HG03565 (cell line): ENCODE results near the gene CACNG7.

Experiments used
- ATAC-seq: cut with Tn5 transposase; IDR thresholded peaks from one replicate; pipeline ENCODE4 v1.9.1; 2021; ENCODE audit warnings: mild to moderate bottlenecking, moderate library complexity; ENCODE audit not compliant: unreplicated experiment

CACNG7 gene

DNA sequence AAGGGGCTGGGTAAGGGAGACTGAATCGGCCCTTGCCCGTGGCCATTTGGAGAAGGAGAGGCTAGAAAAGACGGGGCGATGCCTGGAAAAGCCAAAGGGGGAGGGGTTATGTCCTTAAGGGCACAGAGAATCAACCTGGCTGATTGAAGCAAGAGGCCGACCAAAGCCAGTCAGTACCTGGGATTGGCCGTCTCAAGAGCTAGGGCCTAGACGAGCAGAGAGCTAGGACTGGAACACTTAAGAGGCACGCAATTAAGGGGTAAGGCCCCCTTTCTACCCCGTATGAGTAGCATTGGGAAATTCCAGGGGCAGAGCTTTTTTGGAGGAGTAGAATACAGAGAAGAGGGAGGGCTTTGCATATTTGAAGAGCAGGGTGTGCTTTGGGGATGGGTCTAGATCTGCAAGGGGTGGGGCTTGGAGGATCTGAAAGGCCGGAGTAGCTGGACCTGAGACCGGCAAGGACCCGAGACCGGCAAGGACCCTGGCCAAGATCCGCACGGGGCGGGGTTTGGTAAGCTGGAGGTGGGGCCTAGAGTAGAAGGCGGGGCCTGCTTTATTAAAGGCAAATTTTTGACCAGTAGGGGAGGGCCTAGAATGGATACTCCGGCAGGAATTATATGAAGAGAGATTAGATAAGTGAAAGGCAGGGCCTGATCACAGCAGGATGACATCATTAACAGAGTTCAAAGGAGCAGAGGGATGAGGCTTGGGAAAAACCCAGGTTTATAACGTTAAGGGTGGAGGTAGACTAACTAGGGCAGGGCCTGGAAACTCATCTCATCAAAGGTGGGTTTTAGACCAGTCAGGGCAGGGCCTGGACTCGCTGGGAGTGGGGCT, 71.7 kb downstream of the CACNG7 start:
- ATAC-seq, result no peak

DNA sequence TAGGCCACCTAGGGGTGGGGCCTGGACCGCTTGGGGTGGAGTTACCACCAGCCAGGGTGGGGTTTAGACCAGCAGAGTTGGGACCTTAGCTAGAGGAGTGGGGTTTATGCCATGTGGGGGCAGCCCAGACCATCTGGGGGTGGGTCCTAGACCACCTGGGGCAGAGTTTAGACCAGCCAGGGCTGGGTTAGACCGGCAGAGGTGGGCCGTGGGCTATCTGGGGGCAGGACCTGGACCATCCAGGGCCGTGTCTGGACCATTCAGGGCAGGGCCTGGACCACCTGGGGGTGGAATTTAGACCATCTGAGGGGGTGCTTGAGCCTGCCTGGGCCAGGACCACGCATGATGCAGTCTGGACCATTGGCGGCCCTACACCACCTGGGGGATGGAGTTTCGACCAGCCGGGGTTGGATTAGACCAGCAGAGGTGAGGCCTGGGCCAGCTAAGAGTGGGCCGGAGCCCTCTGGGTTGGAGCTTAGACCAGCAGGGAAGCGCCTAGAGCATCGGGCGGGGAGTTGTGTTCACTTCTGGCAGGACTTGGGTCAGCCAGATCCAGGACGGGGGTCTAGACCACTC, 72.4 kb downstream of the CACNG7 start:
- ATAC-seq, result no peak

DNA sequence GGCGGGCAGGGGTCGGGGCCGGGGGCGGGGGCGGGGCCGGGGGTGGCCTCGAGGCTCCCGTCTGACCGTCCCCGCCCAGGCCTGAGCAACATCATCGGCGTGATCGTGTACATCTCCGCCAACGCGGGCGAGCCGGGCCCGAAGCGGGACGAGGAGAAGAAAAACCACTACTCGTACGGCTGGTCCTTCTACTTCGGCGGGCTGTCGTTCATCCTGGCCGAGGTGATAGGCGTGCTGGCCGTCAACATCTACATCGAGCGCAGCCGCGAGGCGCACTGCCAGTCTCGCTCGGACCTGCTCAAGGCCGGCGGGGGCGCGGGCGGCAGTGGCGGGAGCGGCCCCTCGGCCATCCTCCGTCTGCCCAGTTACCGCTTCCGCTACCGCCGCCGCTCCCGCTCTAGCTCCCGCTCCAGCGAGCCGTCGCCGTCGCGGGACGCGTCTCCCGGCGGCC, 72.9 kb downstream of the CACNG7 start:
- ATAC-seq, result no peak

DNA sequence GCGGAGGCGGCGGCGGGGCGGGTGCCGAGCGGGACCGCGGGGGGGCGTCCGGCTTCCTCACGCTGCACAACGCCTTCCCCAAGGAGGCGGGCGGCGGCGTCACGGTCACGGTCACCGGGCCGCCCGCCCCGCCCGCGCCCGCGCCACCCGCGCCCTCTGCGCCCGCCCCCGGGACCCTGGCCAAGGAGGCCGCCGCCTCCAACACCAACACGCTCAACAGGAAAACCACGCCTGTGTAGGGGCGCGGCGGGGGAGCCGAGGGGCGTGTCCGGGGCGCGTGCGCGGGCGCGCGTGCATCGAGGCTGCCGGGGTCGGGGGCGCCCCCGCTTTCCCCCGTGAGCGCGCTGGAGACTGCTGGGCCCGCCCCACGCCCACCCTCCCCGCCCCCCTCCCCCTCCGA, 73.5 kb downstream of the CACNG7 start:
- ATAC-seq, result no peak

DNA sequence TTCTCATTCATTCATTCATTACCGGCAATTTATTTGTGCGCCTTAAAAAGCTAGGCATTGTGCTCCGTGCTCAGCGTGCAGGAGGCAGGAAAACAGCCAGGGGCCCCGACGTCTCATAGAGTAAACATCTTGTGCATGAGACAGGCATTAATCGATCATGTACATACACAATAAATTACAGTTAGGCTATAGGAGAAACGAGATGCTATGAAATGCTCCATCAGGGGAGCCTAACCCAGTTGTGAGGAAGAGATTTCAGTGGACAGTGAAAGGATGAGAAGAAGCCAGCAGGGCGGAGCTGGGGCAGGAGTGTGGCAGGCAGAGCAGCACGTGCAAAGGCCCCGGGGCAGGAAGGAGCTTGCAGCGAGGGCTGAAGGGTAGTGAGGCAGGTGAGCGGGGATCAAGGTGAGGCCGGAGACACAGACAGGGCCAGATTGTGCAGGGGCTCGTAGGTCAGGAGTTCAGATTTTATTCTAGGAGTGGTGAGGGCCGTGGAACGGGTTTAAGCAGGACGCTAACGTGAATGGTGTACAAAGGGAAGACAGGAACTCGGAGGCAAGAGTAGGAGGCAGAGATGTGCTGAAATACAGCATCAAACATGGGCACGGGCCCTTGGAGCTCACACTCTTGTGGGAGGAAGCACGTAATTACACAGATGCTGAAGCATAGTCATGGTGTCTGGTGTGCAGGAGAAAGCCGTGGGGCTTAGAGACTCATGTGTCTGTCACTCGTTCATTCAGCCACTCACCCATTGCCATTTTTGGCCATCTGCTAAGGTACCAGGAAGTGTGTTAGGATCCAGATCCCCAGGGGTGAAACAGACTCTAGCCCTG, 74.6 kb downstream of the CACNG7 start:
- ATAC-seq, result no peak

DNA sequence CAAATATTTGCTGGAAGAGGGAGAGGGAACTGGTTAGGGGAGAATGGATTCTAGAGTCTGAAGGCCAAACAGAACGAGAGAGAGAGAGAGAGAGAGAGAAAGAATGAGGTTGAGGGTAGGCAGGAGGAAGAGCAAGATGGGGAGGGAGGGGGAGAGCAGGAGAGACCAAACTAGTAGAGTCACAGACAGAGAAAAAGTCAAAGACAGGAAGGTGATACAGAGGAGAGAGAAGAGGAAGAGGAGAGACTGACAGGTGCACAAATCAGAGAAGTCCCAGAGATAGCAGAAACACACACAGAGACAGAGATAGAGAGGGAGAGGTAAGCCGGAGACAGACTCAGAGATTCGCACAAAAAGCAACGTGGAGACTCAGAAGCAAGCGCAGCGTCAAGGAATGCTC, 76.8 kb downstream of the CACNG7 start:
- ATAC-seq, result no peak

DNA sequence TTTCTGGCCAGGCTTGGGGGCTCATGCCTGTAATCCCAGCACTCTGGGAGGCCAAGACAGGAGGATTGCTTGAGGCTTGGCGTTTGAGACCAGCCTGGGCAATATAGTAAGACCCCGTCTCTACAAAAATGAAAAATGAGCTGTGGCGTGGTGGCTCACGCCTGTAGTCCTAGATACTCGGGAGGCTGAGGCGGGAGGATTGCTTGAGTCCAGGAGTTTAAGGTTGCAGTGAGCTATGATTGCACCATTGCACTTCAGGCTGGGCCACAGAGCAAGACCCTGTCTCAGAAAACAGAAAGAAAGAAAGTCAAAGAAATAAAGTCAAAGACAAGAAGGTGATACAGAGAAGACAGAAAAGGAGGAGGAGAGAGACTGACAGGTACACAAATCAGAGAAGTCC, 79.9 kb downstream of the CACNG7 start:
- ATAC-seq, result no peak

DNA sequence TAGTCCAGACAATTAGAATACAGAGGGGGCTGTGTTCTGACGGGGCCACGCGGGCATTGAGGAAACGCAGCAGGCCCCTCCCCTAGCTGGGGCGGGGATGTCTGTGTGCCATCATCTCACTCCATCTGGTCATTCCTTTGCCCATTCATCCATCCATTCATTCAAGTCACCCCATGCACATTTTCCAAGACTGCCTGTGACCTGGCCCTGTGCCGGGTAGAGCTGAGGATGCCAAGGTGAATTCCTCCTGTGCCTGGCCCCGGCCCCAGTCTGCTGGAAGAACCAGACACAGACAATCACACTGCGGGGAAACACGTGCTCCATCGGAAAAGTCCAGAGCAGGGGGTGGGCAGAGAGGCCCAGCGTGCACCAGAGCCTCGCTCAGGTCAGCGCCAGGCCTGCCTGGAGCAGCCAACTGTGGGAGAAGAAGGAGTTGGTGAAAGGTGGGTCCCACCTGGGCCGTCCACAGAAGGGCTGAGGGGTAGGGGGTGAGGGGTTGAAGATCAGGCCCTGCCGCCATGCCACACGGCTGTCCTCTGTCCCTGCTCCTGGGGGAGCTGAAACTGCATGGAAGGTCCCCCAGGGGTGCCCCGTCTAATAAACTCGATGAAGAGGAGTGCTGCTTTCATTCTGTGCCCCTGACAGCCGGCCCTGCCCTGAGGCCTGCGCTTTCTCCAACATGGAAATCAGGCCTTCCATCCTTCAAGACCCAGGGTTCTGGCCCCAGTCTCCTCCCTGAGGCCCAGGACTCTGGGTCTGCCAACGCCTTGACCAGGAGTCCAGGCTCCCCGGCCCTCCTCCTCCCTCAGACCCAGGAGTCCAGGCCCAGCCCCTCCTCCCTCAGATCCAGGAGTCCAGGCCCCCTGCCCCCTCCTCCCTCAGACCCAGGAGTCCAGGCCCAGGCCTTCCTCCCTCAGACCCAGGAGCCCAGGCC, 80.8 kb downstream of the CACNG7 start:
- ATAC-seq, result no peak

- ATAC-seq, result no peak
Observed at GRCh38 chr19:53991224-53992113, 82.4 kb downstream of the CACNG7 start, which contains the start of gene CACNG6. TSS of gene CACNG6 (plus strand) at chr19:53991637. CDS start at chr19:53992878, 1,241 bp downstream.

DNA sequence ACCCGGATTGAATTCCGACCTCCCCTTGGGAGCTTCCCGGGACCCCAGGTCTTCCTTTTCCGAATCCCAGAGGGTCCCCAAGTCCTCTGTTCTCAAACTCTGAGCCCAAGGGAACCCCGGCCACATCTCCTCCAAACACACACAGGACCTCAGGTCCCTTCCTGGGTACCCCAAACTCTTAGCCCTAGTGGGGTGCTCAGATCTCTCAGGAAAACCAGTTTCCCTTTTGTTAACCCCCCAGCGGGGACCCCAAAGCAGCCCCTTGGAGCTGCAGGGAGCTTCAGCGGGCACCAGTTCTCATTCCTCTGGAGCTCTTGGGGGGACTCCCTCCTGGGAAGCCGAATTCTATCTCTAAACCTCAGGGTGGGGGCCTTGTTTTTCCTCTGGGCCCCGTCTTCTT, 83.1 kb downstream of the CACNG7 start:
- no peak for ATAC-seq

DNA sequence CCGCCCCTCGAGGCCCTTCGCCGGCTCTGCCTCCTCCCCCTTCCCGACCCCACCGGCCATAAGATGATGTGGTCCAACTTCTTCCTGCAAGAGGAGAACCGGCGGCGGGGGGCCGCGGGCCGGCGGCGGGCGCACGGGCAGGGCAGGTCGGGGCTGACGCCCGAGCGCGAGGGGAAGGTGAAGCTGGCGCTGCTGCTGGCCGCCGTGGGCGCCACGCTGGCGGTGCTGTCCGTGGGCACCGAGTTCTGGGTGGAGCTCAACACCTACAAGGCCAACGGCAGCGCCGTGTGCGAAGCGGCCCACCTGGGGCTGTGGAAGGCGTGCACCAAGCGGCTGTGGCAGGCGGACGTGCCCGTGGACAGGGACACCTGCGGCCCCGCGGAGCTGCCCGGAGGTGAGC, 83.7 kb downstream of the CACNG7 start:
- no peak for ATAC-seq

DNA sequence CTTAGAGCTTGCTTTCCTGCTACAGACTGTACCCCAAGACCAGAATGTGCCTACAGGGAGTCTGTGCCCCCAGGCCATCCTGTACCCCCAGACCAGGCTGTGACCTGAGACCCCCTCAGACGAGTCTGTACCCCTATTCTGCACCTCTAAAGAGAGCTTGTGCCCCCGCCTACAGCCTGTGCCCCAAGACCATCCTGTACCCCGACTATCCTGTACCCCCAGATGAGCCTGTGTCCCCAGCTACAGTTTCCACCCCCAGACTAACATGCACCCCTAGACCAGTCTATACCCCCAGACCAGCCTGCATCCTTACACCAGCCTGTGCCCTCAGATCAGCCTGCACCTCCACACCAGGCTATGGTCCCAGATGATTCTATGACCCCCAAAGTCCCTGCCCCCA, 84.4 kb downstream of the CACNG7 start:
- ATAC-seq, result no peak
